HuH-7.5 (cell line): Measurements from ENCODE around the gene RFC4.
"Not testable (repeated sequence)": the region's sequence is repeated elsewhere in the genome, so short reads cannot be mapped to it uniquely, and the experiment has no call there.

Experiments used
- DNase-seq: peaks from one replicate; pipeline ENCODE4 v3.0.0; 2011; ENCODE audit warnings: low spot score

The RFC4 gene

DNA sequence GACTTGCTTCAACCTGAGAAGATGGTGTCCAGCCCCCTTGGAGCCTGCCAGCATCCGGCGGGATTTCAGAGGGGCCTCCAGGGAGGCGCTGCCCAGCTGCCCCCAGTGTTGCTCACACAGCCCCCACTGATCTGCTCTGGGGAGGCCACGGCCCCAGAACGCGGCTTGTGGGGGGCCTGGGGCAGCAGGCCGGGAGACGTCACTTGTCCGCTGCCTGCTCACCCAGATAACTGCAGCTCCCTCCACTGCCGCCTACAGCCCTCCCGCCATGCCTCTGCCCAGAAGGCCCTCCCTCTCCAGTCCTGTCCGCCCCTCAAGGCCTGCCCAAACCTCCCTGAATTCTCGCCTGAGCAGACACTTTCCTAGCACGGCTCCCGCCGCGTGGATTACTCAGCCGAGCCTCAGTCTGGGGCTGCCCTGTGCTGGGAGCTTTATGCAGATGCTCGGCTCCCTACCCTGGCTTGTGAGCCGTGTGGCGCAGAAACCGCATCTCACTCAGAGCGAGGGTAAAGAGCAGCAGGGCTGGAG lies 19.1 kb upstream of the RFC4 start:
- no peak for DNase-seq

DNA sequence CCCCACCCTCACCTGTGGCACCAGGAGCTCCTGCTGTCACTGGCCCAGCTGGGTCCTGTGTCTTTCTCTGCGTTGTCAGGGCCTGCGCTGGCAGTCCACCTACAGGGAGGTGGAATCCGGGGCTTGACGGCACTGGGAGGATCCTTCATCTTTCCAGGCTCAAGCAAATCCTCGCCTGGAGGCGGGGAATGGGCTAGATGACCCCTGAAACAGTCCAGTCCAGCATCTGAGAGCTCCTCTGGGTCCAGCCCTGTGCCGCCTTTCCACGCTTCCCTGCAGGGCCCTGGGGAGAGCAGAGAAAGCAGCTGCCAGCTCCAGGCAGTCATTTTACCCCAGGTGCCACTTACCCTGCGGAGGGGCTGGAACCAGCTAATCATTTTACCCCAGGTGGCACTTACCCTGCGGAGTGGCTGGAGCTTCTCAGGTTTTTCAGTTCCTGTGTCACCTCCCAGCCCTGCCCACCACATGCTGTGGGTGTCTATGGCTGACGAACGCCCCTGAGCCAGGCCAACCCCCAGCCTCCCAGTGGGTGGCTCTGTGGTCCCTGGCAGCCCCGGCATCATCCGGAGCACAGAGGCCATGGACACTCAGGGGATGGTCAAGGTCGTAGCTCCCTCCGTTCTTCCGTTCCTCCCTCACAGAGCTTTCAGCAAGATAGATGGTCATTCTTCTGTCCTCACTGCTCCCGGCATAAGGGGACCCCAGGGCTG lies 18.3 kb upstream of the RFC4 start:
- DNase-seq: no peak

DNA sequence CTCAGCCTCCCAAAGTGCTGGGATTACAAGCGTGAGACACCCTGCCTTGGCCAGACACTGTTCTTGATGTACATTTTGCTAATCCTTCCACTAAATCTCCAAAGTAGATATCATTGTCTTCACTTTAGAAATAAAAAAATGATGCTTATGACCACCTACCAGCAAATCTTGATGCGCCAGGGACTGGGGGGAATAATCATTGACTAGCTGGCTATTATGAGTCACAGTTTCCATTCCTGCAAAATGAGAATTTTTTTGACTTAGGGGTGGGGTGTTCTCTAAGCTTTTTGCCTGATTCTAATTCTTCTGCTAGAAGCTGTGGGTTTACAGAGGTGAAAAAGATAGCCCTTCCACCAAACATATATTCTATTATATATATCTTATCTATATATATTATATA lies 17.1 kb upstream of the RFC4 start:
- DNase-seq: no peak

DNA sequence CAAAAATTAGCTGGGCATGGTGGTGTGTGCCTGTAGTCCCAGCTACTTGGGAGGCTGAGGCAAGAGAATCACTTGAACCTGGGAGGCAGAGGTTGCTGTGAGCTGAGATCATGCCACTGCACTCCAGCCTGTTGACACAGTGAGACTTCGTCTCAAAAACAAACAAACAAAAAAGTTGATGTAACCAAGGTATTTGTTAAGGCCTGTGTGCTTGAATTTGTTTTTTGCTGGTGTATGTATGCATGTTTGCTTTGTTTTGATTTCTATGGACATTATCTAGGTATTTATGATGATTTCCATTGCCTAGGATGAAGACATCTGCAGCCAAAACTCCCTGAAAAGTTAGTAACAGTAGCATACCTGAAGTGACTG lies 16.1 kb upstream of the RFC4 start:
- DNase-seq: not testable (repeated sequence)

DNA sequence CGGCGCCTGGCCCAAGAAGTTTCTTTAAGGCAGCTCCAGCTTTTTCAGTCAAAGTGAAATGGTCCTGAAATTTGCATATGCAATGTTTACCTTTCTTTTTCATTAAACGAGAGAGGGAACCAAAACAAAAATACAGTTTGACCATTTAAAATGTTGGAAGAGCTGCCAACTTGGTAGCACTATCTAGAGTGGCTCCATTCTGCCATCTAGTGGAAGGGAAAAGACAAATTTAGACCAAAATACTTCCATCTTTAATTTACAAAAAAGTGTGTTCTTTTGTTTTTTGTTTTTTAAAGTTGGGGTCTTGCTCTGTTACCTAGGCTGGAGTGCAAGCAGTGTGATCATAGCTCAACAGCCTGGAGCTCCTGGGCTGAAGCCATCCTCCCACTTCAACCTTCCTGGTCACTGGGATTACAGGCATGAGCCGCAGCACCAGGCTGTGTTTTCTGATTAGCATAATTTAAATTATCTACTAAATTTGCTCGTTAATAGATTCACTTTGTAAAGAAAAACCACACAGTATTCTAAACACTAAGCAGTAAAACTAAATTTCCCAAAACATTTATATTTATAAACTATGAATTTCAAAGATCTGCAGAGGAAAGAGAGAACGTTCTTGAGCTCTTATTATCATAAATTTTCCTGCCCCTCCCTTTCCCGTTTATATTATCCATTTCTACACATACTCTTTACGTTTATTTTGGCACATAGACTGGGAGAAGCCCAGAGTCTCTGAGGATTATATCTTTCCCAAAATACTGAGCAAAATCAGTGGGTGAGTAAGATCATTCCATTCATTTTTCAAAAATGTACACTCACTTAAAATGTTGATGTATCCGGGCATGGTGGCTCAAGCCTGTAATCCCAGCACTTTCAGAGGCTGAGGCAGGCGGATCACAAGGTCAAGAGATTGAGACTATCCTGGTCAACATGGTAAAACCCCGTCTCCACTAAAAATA lies 15.4 kb upstream of the RFC4 start:
- no peak for DNase-seq

DNA sequence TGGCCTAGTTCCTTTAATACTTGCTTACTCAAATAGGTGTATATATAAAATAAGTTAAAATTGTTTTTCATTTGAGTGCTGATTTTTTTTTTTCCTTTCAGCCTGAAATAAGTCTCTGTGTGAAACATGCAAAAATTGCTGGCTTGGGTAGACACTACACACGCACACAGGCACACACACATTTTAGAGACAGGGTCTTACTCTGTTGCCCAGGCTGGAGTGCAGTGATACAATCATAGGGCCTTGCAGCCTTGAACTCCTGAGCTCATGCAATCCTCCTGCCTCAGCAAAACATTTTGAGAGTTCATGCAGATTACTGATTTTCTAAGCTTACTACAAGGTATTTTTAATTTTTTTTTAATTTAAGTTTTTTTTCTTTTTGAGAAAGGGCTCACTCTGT lies 12.7 kb upstream of the RFC4 start:
- DNase-seq: no peak

DNA sequence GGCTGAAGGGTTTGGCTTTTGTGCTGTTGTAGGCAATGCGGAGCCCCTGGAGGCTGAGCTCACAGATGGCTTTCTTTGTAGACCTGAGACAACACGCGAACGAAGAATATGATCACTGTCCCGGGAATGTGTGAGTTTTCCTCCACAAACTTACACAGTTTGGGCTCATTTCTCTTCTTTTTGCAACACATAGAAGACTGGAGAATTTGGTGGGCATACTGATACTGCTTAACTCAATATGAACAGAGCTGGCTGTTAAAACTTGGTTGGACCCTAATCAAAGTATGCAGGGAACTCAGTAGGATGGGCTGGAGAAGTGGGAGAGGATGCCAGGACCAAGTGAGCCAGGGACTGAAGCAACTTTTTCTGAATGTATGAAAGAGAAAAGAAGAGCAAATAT lies 12.2 kb upstream of the RFC4 start:
- DNase-seq: no peak

DNA sequence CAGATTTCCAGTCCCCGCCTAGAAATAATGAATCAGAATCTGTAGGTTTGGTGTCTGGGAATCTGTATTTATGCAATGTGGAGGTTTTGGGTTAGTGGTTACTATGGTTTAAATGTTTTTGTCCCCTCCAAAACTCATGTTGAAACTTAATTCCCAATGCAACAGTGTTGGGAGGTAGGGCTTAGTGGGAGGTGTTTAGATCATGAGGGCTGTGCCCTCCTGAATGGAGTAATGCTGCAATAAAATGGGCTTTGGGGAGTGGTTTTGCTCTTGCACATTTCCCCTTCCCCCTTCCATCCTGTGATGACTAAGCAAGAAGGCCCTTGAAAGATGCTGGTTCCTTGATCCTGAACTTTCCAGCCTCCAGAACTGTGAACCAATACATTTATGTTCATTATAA lies 9.2 kb upstream of the RFC4 start:
- DNase-seq: no peak

DNA sequence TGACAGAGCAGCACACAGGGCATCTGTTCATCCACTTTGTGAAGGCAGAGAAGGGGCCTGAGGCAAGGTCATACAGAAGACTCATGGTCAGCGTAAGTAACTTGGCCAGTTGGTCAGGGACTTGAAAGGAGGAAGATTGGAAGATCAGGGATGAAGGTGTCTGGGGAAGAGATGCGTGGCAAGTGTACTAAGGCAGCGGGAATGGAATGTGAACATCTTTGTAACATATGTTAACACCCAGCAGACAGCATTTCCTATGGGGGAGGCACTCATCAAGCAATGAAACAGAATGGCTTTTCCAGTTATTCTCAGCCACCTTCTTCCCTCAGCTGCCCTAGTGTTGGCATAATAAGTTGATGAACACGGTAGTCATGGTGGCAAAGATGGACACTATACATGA lies 7.8 kb upstream of the RFC4 start:
- no peak for DNase-seq

DNA sequence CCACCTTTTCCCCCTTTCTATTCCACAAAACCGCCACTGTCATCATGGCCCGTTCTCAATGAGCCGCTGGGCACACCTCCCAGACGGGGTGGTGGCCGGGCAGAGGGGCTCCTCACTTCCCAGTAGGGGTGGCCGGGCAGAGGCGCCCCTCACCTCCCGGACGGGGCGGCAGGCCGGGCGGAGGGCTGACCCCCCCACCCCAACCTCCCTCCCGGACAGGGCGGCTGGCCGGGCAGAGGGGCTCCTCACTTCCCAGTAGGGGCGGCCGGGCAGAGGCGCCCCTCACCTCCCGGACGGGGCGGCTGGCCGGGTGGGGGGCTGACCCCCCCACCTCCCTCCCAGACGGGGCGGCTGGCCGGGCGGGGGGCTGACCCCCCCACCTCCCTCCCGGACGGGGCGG lies 5.0 kb upstream of the RFC4 start:
- not testable (repeated sequence) for DNase-seq

DNA sequence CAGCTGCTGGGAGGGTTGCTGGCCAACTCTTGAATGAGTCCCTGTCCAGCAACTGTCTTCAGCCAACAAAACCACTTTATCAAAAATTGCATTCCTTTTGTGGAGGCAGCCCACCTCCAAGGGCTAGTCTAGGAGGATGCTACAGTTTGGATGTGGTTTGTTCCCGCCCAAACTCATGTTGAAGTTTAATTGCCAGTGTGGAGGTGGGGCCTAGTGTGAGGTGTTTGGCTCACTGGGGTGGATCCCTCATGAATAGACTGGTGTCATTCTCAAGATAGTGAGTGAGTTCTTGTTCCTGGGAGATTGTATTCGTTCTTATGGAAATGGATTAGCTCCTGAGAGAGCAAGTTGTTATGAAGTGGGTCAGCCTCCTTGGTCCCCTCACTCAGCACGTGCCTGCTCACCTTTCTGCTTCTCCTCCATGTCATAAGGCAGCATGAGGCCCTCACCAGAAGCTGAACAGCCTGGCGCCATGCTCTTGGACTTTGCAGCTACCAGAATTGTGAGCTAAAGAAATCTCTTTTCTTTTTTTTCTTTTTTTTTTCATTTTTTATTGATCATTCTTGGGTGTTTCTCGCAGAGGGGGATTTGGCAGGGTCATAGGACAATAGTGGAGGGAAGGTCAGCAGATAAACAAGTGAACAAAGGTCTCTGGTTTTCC lies 4.2 kb upstream of the RFC4 start:
- DNase-seq: no peak

DNA sequence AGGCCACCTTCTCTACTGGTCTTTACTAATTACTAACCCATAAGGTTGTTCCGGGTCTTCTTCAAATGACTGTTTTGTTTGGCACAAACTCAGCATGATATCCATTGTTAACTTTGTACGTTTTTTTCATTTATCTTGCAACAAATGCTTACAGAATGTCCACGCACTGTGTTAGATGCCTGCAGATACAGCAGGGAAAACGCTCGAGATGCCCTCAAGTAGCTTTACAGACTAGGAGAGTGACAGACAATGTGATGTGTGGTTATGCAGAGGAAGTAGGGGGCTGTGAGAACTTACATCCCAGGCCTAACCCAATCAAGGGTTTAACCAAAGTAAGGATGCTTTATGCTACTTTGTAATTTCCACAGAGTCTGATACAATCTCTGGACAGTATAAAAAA lies 949 bp upstream of the RFC4 start:
- DNase-seq: no peak

DNA sequence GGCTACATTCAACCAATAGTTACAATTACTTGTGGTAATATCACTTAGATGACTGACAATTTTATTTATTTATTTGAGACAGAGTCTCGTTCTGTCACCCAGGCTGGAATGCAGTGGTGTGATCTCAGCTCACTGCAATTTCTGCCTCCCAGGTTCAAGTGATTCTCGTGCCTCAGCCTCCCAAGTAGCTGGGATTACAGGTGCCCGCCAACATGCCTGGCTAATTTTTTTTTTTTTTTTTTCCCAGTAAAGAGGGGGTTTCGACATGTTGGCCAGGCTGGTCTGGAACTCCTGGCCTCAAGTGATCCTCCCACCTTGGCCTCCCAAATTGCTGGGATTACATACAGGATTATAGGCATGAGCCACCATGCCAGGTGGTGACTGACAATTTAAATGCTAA lies 2.8 kb downstream of the RFC4 start:
- DNase-seq: not testable (repeated sequence)

DNA sequence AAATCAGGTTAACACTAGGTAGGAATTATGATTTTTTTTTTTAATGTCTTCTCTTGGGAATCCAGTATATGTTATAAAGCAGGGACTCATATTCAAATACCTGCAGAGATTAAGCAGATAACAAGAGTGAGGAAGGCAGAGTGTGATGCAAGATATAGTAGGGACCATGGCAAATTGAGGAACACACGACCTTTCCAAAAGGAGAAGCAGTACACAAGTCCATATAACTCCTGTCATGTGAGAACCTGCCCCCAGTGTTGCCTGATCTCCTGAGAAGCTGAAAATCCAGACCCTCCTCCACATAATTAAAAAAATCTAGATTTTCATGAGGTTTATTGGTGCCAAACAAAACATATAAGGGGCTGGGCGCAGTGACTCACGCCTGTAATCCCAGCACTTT lies 3.6 kb downstream of the RFC4 start:
- DNase-seq: no peak

DNA sequence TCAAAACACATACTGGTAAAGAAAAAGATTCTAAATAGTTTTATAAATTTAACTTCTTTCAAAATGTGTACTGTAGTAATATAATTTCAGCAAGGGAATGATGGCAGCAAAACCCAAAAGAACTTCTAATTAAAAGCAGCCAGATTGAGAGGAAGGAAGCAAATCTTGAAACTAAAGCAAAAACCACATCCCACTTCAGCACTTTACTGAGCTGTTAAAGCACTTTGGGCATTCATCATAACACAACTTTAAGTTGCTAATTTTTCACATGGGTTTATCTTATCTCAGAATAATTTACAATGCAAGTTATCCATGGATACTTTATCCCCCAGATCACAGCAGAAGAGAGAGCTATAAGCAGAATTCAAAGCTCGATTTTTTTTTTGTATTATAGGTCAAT lies 6.0 kb downstream of the RFC4 start:
- DNase-seq: no peak

DNA sequence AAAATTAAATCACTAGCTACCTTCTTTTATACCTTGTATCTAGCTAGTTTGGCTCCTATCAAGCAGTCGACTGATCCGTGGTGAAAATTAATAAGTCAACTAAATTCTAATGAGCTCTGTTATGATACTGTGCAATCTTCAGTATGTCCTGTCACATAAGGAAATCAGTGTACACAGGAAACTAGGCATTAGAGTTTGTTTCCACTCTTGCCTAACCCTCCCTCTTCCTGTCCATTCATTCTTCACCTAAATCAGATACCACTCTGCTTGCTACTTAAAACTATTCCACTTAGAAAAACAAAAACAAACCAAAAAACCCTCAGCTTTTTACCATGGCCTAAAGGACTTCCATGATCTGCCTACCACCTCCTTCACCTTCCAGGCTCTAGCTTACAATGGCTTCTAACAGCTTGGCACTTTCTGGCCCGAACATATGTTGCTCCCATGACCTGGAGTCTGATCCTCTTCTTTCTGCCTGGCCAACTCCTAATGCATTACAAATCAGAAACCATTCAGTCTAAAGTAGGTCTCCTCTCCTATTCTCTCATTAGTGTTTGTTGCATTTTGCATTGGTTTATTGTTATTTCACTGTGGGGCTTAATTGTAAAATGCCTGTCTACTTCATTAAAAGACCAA lies 7.9 kb downstream of the RFC4 start:
- no peak for DNase-seq

DNA sequence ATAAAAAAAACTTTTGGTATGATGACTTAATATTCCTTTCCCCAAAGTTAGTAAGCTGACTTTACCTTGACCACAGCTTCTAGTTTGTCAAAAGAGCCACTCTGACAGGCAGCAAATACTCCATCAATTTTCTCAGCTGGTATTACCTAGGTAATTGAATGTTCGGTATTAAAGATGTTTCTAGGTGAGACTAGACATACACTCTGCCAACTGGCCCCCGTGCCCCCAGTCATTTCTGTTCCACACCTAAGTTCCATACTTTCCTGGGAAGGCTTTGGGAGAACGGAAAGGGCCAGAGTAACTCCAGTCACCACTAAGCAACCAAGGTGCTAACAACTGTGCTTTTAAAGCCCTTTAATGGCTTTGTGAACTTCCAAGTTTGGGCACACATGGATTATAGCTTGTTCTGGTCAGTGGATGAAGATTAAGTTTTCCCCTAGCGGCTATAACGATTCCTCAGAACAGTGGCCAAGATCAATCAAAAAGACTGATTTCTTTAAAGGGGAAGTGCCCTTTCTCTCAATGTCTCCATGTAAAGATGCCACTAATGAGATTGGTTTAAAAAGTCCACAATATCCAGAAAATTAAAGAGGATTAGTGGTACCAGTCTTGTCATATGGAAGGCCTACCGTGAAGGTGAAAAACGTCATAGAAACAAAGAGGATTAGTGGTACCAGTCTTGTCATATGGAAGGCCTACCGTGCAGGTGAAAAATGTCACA lies 15.9 kb downstream of the RFC4 start:
- no peak for DNase-seq

DNA sequence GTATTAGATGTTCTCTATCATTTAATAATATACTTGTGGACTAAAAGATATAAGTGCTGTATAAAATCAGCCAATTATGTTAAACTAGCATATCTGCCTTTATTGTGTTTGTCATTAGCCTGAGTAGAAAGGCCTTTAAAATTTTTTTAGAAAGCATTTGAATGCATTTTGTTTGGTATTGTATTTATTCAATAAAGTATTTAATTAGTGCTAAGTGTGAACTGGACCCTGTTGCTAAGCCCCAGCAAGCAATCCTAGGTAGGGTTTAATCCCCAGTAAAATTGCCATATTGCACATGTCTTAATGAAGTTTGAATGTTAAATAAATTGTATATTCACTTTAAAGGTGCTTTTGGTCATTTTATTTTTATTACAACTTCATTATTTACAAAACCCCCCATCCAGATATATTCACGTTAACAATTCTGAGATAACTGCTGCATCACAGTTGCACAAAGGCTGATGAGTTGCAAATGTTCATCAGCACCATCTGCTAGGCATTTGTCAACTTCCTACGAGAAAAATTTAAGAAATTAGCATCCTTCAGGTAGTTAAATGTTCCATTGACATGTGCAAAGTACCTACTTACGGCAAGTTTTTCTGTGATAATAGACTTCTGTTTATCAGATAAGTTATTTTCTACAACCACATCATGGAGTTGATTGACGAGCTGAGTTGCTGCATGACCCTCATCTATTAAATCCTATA lies 16.6 kb downstream of the RFC4 start:
- DNase-seq: no peak

DNA sequence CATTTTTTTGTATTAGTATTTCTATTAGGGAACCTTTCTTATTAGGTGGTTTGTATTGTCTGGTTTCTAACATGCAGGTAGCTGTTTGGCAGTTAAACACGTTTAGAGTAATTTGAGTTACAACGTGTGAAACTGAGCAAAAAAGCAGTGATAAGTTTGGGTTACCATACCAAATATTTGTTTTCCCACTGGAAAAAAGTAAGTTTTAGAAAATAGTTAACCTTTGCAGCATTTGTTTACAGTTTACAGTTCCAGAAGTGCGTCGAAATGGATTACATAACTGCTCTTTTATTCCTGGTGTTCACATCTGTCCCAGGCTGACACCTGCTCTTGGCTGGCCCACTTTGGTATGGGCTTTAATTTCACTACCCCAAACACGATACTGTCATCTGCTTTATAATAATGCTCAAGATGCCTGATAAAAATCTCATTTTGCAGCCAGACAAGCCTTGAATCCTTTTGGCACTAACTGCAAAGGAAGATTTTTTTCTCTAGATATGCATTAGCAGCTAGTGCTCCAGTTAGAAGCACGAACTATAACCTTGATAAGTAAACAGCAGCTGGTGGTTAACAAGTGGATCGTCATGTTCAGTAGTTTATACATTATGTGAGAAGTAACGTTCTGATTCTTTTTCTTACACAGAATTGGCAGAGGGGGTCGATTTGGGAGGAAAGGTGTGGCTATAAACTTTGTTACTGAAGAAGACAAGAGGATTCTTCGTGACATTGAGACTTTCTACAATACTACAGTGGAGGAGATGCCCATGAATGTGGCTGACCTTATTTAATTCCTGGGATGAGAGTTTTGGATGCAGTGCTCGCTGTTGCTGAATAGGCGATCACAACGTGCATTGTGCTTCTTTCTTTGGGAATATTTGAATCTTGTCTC lies 17.6 kb downstream of the RFC4 start:
- DNase-seq: no peak
